GM21381 (cell line): Measurements from ENCODE around the gene KIT.
"Not testable (repeated sequence)": the region's sequence is repeated elsewhere in the genome, so short reads cannot be mapped to it uniquely, and the experiment has no call there.

Experiments
- ATAC-seq: cut with Tn5 transposase; IDR thresholded peaks from one replicate; pipeline ENCODE4 v1.9.1; 2021; ENCODE audit warnings: mild to moderate bottlenecking, moderate library complexity; ENCODE audit not compliant: unreplicated experiment

Gene KIT

DNA sequence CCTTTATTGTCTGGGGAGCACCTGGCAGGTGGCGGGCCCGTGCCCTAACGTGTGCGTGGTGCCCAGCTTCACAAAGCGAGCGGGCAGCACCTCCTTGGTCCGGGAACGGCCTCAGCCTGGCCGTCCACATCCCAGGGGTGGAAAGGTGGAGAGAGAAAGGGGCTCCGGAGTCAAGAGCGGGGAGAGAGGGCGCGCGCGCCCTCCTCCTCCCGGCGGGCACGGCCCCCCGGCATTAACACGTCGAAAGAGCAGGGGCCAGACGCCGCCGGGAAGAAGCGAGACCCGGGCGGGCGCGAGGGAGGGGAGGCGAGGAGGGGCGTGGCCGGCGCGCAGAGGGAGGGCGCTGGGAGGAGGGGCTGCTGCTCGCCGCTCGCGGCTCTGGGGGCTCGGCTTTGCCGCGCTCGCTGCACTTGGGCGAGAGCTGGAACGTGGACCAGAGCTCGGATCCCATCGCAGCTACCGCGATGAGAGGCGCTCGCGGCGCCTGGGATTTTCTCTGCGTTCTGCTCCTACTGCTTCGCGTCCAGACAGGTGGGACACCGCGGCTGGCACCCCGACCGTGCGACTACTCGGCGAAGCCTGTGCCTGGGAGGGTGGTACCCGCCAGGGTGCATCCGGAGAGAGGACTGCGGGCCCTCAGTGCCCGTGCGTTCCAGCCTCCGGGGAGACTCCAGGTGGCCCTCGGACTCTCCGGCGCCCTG is at the start of gene KIT:
TSS of gene KIT (plus strand) at position 407 of the 701 bp plus-strand sequence. CDS start at position 465, 58 bp downstream.
- ATAC-seq: peak; percentile 25

DNA sequence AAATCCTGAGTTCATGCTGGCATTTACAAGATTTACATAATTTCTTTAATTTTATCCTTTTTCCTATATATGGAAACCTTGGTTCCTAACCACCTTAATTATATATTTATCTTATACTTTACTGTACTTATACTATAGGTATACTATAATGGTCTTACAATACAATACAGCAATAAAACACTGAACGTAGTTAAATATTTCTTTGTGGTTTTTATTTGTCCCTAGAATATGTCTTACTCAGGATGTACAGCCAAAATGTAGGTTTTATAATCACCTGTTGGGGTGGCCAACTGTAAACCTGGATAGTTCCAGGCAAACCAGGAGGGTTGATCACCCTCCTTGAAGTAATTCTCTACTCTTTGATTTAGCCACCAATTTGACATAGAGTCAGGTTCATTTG is 48.4 kb upstream of the KIT start:
- ATAC-seq: no peak

DNA sequence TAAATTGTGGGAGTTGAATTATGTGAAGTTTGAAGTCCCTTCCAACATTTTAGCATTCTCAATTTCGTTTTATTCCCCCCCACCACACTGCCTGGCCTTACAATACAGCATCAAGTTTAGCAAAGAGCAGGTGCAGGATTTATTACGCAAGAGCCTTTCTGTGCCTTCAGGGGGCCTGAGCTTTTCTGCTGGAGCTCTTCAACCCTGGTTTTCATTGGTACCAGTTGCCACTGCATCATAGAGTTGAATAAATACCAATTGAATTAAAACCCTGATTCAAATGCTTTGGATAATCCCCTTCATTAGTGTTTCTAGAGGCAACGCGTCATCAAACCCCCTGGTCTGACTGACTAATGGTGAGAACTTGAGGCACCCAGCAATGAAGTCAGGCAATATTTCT is 43.6 kb upstream of the KIT start:
- no peak for ATAC-seq

DNA sequence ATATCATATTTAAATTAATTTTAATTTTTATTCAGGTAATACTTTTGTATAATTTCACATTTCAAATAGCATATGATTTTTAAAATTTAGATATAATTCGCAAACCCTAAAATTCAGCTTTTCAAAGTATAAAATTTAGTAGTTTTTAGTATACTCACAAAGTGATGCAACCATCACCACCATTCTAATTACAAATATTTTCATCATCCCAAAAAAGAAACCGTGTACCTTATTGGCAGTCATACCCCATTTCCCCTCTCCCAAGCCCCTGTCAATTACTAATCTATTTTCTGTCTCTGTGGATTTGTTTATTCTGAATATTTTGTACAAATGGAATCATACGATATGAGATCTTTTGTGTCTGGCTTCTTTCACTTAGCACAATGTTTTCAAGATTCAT is 37.0 kb upstream of the KIT start:
- no peak for ATAC-seq

DNA sequence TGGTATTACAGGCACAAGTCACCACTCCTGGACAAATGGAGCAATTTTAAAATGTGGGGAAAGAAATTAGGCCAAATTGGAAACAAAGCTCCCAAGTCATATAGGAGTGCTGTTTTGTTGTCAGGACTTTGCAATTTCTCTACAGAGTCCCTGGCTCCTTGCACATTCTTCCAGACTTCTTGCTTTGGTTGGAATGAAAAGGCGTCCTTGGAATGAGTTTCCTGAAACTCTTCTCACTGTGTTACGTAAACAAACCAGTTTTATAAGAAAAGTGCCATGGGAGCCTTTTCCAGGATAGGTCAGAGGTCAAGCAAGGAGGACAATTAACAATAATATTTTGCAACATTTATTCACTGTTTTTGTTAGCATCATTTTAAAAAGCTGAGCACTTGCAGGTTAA is 32.4 kb upstream of the KIT start:
- ATAC-seq: no peak

DNA sequence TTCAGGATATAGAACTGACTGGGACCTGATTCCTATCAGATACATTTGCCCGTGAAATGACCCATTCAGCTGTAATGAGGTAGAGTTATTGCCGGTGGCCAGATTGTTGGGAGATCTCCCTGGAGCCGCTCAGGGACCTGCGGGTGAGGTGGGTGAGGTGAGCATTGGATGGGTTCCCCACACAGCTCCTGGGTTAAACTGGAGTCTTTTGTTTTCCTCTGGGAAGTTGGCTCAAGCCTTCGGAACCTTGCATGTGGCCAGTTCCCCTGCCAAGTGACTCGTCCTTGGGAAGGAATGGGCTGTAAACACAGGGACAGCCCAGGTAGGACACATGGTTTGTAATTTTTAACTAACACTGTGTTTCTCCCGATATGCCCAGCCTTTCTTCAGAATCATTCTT is 31.6 kb upstream of the KIT start:
- no peak for ATAC-seq

DNA sequence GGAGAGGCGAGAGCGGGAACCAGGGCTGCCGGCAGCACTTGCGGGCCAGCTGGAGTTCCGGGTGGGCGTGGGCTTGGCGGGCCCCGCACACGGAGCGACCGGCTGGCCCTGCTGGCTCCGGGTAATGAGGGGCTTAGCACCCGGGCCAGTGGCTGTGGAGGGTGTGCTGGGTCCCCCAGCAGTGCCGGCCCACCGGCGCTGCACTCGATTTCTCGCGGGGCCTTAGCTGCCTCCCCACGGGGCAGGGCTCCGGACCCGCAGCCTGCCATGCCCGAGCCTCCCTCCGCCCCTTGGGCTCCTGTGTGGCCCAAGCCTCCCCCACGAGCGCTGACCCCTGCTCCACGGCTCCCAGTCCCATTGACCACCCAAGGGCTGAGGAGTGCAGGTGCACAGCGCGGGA is 25.2 kb upstream of the KIT start:
- no peak for ATAC-seq

DNA sequence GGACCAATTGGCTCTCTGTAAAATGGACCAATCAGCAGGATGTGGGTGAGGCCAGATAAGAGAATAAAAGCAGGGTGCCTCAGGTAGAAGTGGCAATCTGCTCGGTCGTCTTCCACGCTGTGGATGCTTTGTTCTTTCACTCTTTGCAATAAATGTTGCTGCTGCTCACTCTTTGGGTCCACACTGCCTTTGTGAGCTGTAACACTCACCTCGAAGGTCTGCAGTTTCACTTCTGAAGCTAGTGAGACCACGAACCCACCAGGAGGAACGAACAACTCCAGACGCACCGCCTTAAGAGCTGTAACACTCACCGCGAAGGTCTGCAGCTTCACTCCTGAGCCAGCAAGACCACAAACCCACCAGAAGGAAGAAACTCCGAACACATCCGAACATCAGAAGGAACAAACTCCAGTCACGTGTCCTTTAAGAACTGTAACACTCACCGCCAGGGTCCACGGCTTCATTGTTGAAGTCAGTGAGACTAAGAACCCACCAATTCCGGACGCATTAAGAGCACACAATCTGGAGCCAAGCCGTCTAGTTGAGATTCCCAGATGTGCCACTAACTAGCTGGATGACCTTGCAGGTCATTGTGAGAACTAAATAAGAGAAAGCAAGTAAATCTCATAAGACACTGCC is 24.5 kb upstream of the KIT start:
- ATAC-seq: not testable (repeated sequence)

DNA sequence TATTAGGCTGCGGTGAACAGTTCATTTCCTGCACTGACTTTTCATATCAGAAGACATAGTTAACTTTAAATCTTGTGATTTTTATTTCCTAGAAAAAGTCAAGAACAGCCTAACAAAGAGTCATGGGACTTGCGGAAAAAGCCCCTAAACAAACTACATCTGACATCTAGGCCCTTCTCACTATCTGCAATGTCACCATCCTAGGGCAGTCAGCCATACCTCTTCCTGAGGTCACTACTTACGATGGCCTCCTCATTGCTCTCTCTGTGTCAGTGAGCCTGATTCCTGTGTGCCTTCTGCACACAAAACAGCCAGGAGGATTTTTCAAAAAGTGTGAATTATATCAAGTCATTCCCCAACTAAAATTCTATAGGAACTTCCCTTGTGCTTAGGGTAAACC is 22.4 kb upstream of the KIT start:
- ATAC-seq: no peak

DNA sequence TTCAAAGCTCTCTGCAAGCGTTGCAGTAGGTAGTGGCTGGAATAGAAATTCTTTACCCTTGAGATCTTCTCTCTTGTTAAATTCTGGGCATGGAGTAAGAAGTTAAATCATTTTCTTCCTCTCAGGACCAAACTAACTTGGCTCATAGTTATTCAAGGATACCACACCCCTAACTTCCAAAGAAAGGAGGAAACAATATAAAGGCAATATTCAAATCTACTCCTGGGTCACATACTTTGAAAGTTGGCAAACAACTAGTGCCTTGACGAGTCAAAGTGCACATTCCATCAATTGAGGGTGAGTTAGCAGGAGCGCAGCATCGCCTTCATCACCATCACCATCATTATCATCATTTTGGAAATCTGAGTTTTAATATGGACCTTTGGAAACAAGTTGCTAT is 20.4 kb upstream of the KIT start:
- ATAC-seq: no peak

DNA sequence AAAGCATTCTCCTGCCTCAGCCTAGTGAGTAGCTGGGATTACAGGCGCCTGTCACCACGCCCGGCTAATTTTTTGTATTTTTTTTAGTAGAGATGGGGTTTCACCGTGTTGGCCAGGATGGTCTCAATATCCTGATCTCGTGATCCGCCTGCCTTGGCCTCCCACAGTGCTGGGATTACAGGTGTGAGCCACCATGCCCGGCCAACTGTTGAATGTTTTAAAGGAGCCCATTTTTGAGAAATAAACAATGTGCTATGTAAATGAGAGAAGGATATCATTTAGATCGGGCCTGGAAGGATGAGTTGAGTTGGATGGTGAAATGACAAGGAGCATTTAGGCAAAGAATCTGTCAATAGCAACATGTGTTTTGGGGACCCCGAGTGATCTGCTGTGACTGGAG is 16.7 kb upstream of the KIT start:
- ATAC-seq: not testable (repeated sequence)

DNA sequence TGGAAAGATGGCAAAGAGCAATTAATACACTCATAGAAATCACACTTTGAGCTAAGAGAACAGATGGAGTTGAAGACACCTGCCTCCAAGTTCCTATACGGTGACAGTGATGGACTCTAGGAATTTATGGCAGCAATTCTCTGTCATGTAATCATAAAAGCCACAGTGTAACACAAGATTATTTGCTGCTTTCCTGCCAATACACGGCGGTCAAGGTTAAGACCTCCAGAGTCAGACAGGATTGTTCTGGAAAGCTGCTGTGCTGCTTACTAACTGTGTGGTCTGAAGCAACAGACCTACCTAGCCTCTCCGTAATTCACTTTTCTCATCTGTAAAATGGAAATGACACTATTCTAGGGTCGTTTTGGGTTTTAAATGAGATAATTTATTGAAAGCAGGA is 14.6 kb upstream of the KIT start:
- ATAC-seq: no peak

DNA sequence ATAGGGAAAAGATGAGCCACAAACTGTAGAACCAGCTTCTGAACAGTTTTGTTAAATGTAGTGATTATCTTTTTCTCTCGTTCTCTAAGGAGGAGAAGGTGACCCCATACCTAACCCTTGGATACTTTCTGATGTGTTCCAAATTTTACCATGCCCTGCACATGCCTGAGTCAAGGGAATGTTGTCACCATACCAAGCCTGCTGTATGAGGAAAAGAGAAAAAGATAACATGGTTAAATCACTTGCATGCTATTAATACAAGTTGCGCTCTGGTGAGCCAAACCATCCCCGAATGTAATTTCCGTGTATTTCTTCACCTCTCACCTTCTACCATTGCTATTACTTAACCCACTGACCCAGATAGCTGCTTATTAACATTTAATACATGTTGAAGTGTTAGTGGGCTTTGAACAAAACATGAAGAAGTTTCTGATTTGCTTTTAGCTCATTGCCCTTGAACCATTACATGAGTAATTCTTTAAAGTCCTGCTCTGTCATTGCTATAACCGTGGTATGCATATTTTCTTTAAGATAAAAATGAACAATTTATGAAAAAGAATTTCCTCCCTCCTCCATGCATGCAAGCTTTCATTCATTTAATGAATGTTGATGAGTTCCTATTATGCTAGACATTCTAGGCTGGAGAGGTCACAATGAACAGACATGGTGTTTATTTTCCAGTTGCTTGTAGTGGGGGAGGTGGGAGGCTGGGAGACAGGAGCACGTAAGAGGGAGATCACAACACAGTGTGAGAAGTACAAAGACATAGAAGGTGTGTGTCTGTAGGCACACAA is 13.6 kb upstream of the KIT start:
- ATAC-seq: no peak

DNA sequence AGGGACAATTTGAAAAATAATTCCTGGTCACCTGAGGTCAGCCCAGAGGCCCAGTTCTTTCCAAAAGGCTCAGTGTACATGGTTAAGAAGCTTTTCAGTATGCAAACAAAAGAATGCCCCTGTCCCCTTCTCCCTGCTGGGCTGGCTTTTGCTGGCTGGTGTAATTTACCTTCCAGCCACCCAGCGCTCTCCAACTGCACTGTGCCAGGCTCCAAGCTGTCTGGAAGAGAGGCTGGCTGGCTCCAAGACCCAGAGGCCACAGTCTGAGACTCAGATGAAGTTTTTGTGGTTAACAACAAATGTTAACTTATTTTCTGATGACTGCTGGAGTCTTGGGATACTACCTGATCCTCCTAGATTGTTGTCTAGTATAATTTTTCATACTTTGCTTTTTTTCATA is 11.9 kb upstream of the KIT start:
- ATAC-seq: no peak

DNA sequence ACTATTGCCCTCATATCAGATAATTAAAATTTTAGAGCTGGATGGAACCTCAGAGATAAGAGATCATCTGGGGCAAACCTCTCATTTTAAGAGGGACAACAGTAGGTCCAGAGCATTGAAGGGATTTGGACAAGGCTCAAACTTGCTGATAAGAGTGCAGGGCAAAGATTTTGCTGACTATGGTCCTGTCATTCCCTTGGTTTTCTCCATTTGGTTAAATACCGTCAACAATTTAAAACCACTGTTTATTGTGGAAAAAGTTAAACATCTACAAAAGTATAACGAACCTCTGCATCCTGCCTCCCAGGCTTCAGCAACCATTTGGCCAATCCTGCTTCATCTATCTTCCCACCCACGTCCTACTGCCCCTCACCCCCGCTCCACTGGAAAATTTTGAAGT is 10.7 kb upstream of the KIT start:
- no peak for ATAC-seq

DNA sequence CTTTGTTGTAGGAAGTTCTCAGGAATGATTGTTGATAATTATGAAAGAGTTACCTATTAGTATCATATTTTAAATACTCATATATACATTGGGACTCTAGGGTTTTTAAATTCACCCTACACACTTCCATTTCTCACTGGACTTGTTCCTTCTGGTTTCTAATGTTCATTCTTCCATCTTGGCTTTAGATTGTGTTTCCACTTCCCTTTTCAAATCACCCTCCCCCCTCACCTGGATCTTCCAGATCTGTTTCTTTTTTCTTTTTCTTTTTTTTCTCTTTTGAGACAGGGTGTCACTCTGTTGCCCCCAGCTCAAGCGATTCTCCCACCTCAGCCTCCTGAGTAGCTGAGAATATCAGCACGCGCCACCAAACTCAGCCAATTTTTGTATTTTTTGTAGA is 6.7 kb upstream of the KIT start:
- no peak for ATAC-seq

DNA sequence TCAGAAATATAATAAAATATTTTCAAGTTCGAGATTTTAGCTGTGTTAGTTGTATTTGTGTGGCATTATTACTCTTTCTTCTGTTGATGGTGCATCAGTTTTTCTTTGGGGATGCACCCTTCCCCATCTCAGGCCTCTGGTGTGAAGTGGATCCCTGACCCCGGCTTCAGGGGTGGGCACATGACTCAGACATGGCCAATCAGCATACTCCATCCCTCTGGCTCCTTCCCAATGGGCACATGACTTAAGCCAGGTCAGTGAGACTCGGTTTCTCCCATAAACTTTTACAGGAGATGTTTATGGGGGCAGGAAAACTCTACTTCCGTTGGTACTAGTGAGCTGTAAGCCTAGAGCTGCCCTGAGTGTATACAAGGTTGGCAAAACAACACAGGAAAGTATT is 3.0 kb upstream of the KIT start:
- ATAC-seq: no peak

DNA sequence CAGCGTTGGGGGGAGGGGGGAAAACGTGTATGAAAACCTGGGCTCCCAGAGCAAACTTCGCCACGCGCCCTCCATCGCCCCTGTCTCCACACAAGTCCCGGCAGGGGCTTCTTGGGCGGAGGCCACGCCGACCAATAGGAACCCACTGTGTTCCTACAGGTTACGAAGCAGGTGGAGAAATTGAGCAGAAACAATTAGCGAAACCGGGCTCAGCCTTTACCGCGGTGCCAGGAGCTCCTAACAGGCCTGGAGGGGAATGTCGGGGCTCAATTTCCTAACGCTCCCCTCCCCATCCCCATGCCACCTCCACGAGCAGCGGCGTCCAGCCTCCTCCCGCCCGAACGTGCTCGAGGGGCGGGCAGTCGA is 589 bp upstream of the KIT start:
- ATAC-seq: no peak

DNA sequence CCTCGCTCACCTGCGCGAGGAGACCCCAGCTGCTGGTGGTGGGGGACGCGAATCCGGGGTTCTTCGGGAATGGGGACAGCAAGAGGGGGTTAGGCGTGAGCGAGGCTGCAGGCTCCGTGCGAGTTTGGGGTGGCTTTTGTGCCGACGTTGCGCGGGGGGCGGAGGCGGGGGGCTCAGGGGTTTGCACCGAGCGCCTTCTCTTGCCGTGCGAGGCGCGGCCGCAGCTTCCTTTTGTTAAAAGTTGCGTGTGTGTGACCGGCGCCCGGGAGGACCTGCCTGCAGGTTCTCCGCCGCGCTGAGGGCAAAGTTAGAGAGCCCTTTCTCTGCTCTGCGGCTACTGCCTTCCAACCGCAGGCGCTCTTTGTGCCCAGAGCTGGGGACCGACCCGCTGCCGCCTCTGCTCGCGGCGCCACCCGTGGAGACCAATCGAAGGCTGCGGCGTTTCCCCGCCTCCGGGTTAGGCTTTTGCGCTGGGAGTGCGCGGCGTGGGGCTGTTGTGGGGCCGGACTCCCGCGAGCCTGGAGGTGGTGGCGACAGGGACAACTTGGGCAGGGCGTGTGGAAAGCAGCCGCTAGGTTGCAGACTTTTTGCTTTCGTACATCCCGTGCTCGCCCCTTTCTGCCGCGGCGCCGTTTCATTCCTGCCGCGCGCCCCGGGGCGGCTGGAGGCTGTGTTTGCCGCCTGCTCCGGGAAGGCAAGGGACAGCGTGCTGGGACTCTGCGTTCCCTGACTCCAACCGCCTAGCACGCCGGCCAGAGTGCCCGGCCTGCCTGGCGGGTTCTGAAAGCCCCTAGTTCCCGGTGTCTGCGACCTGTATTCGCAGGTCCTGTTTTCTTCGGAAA is 716 bp downstream of the KIT start:
- ATAC-seq: peak; percentile 45

DNA sequence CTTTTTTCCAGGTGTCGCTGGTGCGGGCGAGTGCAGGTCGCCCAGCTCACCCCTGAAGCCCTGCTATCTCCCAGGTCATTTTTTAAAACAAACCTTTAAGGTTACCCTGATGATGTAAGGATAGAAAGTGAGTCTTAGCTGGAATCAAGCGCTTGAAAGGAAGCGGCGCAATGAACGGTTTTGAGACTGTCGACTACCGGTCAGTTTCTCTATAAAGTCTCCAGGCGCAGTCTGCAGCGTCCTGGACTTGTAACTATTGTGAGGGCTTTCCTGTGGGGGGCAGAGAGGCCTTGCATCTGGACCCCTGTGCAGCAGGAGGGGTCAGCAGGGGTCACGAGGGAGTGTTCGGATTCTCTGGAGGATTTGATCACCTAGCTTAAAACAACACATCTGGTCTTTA is 1.6 kb downstream of the KIT start:
- no peak for ATAC-seq
